ENCODE results near the gene LAYN. TPM values are rescaled to one million over a fixed set of nuclear protein-coding genes. Genes with fewer than 3 reads are reported as not detected.
A peak's percentile ranks its signal among the peaks of the same experiment; 100 is the strongest.

The LAYN gene
- total and polyA plus RNA-seq, 2 of the 4 experiments (the other 2 are of a cell fraction): 92.5 to 118 TPM

- Histone ChIP-seq H3K27me3 (ENCODE audit: control insufficient read depth, insufficient read depth, low read length) (no peaks in the 10 kb centered on the region), H2AFZ (replicated peaks; ENCODE audit: low read length, poor library complexity) (no peak overlapping the region), H3K23ac (ENCODE audit: low read depth, low read length) (no peak overlapping the region), H3K4ac (ENCODE audit: low read depth, low read length) (no peak overlapping the region), H3K4me1 (ENCODE audit: control insufficient read depth, insufficient read depth, low read length) (no peaks in the 10 kb centered on the region), H2AK5ac (ENCODE audit: low read depth, low read length) (no peak overlapping the region), H3K79me1 (ENCODE audit: low read depth in 1 of 2, low read length in 2 of 2) (peaks cover 0 to 5% of the 10 kb centered on the region in 2 experiments; a peak in 2 of 4 replicates), H3K36me3 (ENCODE audit: control insufficient read depth, insufficient read depth, low read length) (no peaks in the 10 kb centered on the region), H3K56ac (ENCODE audit: extremely low read depth, insufficient read depth, low read length) (no peak overlapping the region), H3K9me3 (ENCODE audit: control insufficient read depth, insufficient read depth, low read length) (no peaks in the 10 kb centered on the region), H3K4me3 (ENCODE audit: insufficient read depth, low read depth, low read length) (no peak overlapping the region), H4K91ac (ENCODE audit: insufficient read depth, low read depth, low read length) (no peak overlapping the region), H2BK15ac (ENCODE audit: low read depth, low read length) (no peak overlapping the region), H3K9ac (ENCODE audit: low read depth, low read length) (no peak overlapping the region), H4K8ac (ENCODE audit: low read depth in 2 of 2, low read length in 2 of 2) (peak overlapping the region in 1 of 2 experiments; percentile 24; a peak in 1 of 4 replicates), H3K18ac (ENCODE audit: low read depth, low read length) (no peak overlapping the region), H2BK20ac (ENCODE audit: low read depth, low read length) (no peak overlapping the region), H3K9me1 (ENCODE audit: insufficient read depth, low read length) (no peaks in the 10 kb centered on the region), H3K4me2 (ENCODE audit: low read depth, low read length) (no peak overlapping the region), H3K27ac (ENCODE audit: insufficient read depth, low read length) (no peak overlapping the region), H3K14ac (replicated peaks; ENCODE audit: low read depth, low read length) (no peak overlapping the region), H4K20me1 (ENCODE audit: insufficient read depth, low read length) (peaks cover 8% of the 10 kb centered on the region; the same call in 1 of the 2 replicates), H2AK9ac (replicated peaks; ENCODE audit: low read depth, low read length, poor library complexity) (no peak overlapping the region), H2BK120ac (ENCODE audit: low read depth, low read length) (no peak overlapping the region), H2BK5ac (ENCODE audit: low read depth, low read length, poor library complexity, severe bottlenecking) (no peak overlapping the region), H4K5ac (ENCODE audit: low read depth, low read length) (no peak overlapping the region)
- peak; percentile 83 for DNase-seq
- 0 out of 2 replicates have a peak, but pooled peaks have one; percentile 18 for TF ChIP-seq CEBPB (IDR thresholded peaks at IDR 0.05; ENCODE audit: low read depth, low read length)
- peak; percentile 24; the same call in 1 of the 2 replicates for TF ChIP-seq MAFK (IDR thresholded peaks at IDR 0.05; ENCODE audit: low read depth, low read length)
- no peak for TF ChIP-seq ELK1 (IDR thresholded peaks at IDR 0.05; ENCODE audit: borderline replicate concordance, low read depth, low read length)
- TF ChIP-seq MXI1 (IDR thresholded peaks at IDR 0.05; ENCODE audit: borderline replicate concordance, low read depth, low read length): 0 out of 2 replicates have a peak, but pooled peaks have one; percentile 18
- POLR2A ChIA-PET (ENCODE audit: unreplicated experiment): no interaction called here
- CTCF ChIA-PET: interaction anchor here (1.9 kb wide), 1 partner anchor 11 kb away, joined by 9 read pairs; no protein-coding TSS in a partner anchor
- intact Hi-C loops (cut with micrococcal nuclease) (loop anchor here (10.0 kb wide), 1 partner anchor 144 kb away; no protein-coding TSS in a partner anchor), in situ Hi-C loops (cut with MboI; ENCODE audit: low sequenced_read_pairs) (loop anchor here (25.0 kb wide), 1 partner anchor 389 kb away; no protein-coding TSS in a partner anchor), dilution Hi-C loops (cut with HindIII; ENCODE audit: low sequenced_read_pairs, unreplicated experiment) (no loop called here)
- no TSS peak for BruUV-seq (replicated peaks)
- ATAC-seq (ENCODE audit: low read depth): no peak
- no CpG with 5 or more reads among the region's 2 CpGs for WGBS, 2 experiments (ENCODE audit: extremely low coverage in 2 of 2, insufficient read length in 1 of 2)
Measured at GRCh38 chr11:111598559-111598958, 58.0 kb downstream of the LAYN start.

All from IMR-90 (cell line).